Limb (tissue), 2 donors: Measurements from ENCODE around the gene THAP4.
"Not testable (repeated sequence)": the region's sequence is repeated elsewhere in the genome, so short reads cannot be mapped to it uniquely, and the experiment has no call there.

Experiments
- DNase-seq, 2 donors: peaks; one replicate each; pipeline ENCODE4 v3.0.0-alpha.2; 2016; ENCODE audit errors: extremely low spot score in 2 of 2

Gene THAP4

DNA sequence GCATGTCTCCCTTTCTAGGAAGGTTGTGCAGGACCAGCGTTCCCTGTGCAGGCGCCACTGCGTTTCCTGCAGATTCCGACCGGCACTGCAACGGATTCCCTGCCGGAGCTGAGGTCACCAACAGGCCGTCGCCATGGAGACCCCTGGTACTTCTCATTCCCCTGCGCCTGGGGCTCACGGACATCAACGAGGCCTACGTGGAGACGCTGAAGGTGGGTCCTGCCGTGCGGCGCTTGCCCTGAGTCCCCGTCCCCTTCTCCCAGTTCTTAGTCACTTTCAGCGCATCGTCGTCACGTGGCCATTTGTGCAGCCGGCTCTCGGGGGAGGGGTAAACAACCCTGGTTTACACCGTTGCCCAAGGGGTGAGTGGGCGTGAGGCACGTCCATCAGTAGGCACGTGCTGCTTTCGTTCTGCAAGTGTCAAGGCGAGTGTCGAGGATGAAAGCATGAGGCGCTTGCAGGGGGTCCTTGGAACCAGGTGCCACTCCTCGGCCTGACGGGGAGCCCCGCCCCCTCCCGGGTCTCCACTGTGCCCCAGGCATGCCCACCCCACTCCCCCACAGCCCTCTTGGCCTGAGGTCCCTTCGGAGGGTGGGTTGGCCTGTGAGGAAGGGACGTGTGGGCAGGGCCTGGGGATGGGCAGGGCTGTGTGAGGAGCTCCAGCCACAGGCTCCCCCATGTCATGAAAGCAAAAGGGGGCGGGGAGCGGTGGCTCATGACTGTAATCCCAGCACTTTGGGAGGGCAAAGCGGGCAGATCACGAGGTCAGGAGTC, 29.9 kb upstream of the THAP4 start:
- peak in 1 of 2 donors; percentile 56 for DNase-seq

DNA sequence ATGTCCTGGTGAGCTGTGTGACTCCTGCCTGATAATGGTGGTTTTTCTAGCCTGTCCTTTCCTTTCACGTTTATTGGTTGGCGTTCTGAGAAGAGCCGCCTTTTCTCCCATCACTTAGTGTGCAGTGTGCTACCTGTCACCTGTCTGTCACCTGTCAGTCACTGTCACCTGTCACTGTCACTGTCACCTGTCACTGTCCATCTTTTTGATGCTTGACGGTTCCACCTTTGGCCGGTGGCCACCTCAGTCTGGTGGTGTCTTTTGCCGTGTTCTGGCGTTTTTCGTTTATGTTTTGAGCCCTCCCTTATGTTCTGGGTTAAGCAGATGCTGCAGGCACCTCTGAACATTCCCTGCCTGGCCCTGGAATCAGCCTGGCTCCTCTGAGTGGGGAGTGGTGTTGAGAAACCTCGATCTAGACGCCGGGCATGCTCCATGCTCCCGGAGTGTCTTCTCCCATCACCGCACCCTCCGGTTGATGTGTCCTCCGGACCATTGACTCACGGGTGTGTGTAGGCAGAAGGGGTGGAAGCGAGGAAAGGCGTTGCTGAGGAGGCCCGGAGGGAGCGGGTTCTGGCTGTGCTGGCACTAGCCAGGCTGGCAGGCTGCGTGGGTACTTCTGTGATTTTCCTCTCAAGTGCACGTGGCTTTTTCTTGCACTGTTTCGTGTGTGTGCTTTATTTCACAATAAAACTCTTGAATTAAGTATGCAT, 28.9 kb upstream of the THAP4 start:
- DNase-seq: no peak

DNA sequence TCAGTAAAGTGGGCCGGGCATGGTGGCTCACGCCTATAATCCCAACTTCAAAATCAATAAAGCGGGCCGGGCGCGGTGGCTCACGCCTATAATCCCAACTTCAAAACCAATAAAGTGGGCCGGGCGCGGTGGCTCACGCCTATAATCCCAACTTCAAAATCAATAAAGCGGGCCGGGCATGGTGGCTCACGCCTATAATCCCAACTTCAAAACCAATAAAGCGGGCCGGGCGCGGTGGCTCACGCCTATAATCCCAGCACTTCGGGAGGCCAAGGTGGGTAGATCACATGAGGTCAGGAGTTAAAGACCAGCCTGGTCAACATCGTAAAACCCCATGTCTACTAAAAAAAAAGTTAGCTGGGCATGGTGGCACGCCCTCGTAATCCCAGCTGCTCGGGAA, 25.8 kb upstream of the THAP4 start:
- not testable (repeated sequence) for DNase-seq

DNA sequence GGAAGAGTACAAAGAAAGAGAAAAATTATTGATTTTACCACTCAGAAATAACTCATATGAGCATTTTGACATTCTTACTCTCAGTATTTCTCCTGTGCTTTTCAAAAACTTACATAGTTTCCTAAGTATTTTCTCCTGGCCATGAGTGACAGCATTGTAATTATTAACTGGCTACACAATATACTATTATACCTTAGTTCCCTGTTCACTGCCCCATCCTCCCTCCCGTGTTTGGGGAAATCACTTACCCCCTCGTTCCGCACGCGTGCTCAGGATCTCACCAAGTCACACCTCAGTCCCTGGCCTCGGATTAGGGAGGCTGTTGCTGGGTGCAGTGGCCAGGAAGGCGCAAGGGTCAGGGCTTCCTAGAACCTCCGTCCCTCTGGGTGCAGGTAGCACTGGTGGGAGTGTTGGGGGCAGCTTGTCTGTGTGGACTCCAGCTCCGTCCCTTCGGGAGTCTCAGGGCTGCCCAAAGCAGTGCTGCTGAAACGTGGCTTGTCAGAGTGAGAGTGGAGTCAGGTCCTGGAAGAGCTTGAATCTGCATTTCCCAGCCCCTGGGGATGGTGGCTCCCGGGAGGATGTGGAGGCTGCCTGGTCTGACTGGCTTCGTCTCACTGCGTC, 23.7 kb upstream of the THAP4 start:
- DNase-seq: no peak

DNA sequence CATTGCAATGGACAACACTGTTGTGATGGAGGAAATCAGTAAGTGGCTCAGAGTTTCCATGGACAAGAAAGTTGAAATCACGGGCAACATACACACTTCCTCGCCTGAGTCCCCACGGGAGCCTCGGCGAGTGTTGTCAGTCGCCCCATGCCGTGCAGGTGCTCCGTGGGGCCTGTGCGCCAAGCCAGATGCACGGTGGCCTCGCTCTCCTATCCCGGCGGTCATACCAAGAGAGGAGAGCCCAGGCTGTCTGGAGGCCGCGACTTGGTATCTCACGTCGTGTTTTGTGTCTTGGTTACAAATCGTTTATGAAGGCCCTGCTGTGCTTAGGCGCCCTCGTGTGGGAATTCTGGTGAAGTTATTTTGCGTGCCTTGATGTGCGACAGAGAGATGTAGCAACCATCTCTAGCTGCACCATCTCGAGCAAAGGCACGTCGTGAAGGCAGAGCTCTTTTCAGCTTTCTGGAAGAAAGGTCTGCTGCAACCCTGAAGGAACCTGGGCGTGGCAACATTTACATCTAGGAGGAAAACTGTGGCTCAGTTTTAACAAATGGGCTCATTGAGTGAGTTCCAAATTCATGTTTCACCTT, 22.3 kb upstream of the THAP4 start:
- peak; percentile 61 to 78 for DNase-seq

DNA sequence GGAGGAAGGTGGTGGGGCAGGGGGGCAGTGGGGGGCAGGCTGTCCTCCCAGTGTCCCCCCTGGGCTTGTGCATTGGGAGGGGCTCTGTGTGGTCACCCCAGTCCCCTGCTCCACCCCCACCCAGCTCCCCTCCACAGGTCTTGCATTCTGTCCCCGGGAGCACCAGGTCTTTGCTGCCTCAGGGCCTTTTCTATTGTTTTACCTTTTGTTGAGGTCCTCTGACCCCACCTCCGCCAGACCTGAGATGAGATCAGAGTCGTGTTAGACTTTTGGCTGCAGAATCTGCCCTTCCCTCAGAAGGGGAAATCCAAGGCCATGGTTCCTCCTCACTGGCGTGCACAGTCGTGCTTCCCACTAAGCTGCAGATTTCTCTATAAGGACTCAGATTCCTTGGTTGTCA, 21.3 kb upstream of the THAP4 start:
- no peak for DNase-seq

DNA sequence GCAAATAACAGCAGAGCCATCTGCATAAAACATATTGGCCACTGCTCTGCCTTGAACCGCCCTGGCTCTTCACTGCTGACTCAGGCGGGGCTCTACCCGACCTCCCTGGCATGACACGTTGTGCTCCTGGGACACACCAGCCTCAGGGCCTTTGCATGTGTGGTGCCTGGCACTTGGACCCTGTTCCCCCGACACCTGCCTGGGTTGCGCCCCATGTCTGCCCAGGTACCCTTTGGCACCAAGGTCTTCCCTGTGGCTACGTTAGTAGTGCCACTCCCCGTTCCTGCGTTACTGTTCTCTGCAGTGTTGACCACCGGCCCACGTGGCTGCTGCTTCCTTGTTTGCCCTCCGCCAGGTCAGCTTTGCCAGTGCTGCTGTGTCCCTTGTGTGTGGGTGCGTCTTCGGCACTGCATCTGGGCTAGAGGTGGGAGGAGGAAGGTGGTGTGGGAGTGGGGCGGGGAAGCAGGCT, 20.9 kb upstream of the THAP4 start:
- DNase-seq: no peak

DNA sequence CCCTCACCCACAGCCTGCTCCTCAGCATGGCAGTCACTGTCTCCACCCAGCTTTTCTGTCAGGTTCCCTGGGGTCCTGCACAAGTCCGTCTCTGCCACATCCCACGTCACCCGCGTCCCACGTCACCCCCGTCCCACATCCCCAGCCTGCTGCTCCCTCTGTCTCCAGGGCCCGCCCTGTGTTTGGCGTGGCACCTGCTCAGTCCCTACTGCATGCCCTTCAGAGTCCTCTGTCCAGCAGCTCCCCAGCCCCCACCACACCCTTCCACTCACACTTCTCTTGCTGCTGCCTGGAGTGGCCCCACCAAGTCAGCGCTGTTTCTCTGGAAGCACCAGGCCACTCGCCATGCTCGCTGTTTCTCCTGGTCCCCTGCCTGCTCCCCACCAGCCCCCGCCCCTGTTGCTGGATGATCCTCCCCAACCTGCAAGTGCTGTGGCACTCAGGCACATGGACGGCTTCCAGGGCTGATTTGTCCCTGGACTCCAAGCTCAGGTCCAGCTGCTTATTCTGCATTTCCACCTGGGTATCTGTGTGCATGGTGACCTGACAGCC, 19.3 kb upstream of the THAP4 start:
- DNase-seq: no peak

DNA sequence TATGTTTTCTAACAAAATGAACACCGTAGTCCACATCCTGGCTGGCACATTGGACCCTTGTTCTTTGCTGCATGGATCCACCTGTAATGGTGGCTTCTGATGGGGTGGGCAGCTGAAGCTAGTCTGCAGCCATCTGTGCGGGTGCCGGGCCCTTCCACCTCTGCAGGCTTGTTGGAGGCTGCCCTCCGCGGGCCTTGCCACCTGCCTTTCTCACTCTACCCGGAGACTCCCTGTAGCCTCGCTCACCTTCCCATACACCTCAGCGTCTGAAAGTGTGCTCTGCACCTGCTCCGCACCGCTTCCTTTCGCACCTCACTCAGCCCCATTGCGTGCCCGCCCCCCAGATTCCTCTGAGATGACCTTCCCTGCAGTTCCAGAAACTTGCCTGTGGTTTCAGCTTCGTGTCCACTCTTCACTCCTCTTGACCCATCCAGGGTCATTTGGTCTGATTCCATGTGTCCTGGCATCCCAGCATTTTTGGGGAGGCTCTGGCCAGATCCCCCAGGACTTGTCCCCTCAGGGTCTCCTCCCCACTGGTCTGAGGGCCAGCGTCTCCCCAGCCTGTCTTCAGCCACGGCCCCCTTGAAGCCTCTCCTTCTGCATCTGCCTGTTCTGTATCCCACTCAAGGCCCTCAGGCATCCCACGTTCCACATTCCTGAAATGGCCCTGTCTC, 18.7 kb upstream of the THAP4 start:
- DNase-seq: no peak

DNA sequence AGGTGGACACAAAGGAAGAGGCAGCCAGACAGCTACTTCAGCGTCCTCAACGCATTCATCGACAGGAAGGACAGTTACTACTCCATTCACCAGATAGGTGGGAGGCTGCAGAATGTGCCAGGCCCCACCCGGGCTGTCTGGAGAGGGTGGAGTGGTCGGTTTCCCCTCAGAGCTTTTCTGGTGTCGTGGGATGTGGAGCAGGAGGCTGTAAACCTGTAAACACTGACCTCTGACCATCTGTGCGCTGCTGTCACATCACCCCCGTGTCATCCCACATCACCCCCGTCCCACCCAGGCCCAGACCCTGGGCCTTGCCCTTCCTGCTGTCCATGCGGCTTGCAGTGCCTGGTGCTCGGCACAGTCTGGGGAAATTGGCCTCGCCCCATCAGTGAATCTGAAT, 17.6 kb upstream of the THAP4 start:
- no peak for DNase-seq

DNA sequence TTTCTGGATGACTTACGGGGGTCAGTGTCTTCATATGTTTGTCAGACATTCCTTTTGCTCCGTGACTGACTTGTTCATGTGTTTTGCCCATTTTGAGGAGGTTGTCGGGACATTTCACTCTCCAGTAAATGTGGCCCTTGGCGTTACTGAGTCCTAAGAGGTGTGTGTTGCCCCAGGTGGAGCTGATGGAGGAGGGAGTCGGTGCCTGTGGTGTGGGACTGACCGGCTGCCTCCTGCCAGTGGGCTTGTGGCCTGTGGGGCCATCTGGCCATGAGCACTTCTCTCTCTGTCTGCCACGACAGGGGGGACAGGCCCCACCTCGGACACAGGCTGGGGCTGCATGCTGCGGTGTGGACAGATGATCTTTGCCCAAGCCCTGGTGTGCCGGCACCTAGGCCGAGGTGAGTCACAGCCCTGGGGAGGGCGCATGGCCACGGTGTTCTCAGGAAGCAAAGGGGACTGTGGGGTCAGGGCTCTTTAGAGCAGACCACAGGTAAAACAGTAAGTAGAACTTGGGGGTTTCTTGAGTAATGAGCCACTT, 16.3 kb upstream of the THAP4 start:
- DNase-seq: no peak

DNA sequence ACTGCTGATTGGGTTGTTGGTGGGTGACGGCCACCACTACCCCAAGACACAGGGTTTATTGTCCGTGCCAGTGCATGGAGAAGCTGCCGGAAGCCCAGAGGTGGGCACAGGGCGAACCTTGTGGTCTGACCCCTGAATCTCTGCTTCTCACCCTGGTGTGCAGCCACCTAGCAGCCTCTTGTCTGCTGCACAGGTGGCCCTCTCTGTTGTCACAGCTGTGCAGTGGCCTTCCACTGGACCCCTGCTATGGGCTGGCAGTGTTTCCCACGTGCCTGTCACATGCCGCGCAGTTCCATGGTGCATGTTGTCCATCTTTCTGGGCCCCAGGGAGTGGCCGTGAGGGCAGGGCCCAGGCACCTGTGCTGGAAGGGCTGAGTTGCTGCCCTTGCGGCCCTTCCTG, 15.8 kb upstream of the THAP4 start:
- DNase-seq: no peak

DNA sequence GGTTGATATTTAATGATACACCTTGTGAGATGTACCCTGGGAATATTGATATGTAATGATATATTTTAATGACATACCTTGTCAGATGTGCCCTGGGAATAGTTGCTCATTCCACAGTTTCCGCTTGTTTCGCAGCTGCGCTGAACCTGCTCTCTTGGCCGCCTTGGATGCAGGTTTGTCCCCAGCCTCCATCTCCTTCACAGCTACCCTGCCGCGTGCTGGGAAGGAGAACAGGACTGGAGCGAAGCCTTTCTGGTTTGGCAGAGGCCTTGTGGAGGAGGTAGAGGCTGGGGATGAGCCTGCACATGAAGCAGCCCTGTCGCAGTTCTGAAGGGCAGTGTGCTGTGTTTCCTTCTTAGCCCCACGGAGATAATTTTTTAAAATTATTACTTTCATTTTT, 15.2 kb upstream of the THAP4 start:
- DNase-seq: no peak

DNA sequence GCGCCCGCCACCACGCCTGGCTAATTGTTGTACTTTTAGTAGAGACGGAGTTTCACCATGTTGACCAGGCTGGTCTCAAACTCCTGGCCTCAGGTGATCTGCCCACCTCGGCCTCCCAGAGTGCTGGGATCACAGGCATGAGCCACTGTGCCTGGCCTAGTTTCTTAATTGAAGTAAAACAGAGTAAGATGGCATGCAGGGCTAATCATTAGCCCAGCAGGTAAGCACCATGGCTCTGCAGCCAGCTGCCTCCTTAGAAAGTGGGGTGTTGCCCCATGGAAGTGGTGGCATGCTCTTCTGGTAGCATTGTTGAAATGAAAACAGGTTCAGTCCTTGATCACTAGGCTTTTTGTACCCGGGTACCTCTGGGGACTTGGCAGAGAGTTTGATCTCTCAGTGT, 13.0 kb upstream of the THAP4 start:
- DNase-seq: no peak

DNA sequence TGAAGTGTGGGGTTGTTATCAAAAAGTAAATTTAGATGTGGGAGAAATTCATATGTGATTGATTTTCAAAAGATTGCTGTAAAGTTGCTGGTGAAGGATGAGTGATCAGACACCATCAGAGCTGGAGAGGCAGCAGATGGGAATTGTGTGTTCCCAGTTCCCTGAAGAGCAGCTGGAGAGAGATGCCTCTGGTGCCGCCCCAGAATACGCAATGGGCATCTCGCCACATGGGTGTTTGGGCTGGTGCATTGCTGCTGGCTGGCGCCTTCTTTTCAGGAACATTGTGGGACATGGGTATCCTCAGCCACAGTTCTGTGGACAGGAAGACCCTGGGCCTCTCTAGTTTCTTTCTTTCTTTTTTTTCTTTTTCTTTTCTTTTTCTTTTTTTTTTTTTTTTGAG, 12.4 kb upstream of the THAP4 start:
- no peak for DNase-seq

DNA sequence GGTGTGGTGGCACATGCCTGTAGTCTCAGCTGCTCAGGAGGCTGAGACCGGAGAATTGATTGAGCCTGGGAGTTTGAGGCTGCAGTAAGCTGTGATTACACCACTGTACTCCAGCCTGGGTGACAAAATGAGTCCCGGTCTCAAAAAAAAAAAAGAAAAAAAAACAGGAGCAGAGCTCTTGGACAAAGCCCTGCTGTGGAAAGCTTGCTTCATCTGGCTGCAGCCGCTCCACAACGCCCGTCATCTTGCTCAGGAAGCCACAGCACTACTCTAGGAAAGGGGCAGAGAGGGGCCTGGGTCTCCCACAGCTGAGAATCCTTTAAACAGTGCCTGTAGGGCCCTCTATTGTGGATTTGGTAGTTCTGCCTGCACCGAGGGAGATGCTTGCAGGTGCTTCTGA, 11.5 kb upstream of the THAP4 start:
- no peak for DNase-seq

DNA sequence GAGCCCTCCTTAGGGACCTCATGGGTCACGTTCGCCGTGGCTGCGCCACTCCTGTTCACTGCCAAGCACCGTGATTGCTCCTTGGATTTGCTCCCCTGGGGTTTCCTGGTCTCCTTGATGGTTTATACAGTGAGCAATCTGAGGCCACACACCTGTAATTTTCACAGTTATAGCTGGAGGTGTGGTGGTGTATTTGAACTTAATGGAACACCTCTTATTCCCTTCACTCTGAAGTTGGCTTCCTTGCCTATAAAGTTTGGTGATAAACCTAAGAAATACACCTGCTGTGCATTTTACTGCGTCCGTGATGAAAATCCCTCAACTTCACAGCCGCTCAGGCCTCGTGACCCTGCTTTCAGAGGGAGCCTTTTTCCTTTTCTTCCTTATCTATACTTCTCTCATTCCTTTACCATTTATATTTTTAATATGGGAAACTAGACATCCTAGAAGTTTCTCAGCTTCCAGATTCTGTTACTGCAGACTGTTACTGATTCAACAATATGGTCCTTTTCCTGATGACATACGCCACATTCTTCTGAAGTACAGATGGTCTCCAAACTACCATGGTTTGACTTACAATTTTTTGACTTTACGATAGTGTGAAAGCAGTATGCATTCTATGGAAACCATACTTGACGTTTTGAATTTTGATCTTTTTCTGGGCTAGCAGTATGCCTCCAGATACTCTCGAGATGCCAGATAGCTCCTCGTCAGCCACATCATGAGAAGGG, 9.1 kb upstream of the THAP4 start:
- DNase-seq: no peak

DNA sequence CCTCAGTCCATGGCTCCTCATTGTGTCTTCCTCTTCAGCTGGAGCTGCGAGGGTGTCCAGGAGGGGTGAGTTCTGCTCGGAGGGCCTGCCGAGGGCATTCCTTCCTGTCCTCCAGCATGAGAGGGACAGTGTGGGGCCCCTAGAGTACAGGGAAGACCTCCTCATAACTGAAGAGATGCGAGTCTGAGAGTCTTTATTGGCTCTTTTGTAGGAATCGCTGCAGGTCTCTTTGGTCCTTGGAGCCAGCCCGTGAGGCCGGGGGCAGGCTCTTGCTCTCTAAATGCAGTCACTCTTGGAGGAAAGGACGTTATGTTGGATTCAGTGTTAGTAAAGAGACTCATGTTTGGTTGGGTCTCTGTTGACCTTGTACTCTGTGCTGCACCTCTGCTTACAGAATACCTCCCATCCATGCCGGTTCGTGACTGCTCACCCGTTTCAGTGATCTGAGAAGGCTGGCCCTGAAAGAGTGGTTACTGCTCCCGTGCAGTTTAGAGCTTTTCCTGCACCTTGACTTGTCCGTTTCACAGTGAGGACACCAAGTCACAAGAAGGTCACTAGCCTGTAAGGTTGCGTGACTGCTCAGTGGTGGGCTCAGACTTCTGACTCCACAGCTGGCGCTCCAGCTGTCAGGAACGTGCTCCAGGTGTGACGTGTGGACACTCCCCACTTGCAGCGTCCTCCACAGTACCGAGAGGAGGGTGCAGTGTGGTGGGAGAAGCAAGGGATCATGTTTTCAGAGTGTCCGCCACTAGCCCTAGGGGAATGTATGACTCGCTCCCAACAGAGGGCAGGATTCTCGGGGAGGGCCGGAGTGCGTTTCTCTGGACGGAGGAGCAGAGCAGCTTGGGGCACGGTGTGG, 8.3 kb upstream of the THAP4 start:
- no peak for DNase-seq

DNA sequence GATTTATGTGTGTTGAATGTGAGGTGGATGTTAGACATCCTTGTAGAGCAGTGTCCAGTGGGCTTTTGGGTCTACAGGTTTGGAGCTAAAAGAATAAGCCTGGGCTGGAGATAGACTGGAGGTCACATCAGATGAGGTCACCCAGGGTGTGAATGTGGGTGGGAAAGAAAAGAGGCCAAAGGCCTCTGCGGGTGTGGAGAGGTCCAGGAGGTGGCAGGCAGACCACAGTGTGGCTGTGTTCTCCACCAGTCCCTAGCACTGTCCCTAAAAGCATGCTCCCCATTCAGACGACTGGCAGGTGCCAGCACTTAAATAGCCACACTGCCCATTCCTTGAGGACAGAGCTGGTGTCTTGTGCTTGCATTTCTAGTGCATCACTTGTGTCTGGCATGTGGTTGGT, 4.7 kb upstream of the THAP4 start:
- DNase-seq: no peak
